SK-MEL-5 (cell line): ENCODE results near the gene WSB1. TPM values are rescaled to one million over a fixed set of nuclear protein-coding genes. Genes with fewer than 3 reads are reported as not detected.

Source experiments
- small RNA-seq, 2 experiments: library from RNA; depleted of rRNA; stranded (forward); fragments of <200 nt; gene quantifications; one replicate each; pipeline ENCODE3, GENCODE V24; 2014
- total RNA-seq: library from RNA; depleted of rRNA; stranded (reverse); fragments of >200 nt; shearing (Covaris generic); gene quantifications from 2 replicates; pipeline ENCODE4 v1.2.3, GENCODE V29; 2014; rRNA removed

Gene WSB1
- total RNA-seq, 1 experiment from 2014 or later = 88.0 TPM

Small RNAs within 50 kb of the gene (small RNA-seq; reads per million reads assigned to genes)
- 0 reads per million in 2 experiments for gene MIR4522

Other genes starting within 250 kb of the WSB1 start
- 4.4 and 4.7 TPM in 2 replicates for gene KSR1, start 162.3 kb downstream of the WSB1 start, total RNA-seq